GM21447 (cell line): ENCODE results near the gene MYH11.
A peak's percentile ranks its signal among the peaks of the same experiment; 100 is the strongest.

Experiments
- ATAC-seq: cut with Tn5 transposase; IDR thresholded peaks from one replicate; pipeline ENCODE4 v1.9.1; 2021; ENCODE audit not compliant: unreplicated experiment

Gene MYH11

DNA sequence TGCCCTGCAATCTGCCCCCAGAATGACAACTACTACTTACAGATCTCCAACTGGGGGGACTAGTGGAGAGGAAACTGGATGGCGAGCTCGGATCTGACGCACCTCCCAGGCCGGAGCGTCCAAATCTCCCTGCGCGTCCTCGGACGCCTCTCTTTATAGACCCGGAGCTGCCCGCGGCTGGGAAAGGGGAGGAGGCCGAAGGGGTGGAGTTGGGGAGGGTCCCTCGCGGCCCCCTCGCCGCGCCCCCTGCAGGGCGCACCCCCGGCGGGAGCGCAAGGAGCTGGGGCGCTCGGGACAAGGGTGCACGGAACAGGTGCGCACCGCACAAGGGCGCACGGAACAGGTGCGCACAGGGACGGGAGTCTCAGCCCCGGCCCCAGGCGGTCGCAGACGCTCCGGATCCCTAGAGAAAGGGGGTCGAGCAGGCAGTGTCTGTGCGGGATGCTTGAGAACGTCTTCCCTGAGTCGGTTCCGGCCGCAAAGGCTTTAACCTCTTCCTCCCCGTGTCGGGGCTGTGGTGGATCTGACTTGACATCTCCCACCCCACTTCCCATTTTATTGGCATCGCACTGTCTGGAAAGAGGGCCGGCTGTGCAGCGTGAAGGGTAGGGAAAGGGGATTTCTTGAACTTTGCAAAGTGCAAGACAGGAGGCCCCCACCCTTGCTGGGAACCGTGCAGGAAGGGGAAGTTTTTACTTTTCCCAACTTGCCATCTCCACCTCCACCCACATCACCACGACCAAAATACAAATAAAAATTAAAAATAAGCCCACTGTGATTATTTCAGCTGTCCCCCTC is at the start of gene MYH11:
Gene MYH11 (minus strand): TSS at position 128 of the 798 bp plus-strand sequence. CDS start 18,776 bp downstream, outside the sequence.
- ATAC-seq: no peak

DNA sequence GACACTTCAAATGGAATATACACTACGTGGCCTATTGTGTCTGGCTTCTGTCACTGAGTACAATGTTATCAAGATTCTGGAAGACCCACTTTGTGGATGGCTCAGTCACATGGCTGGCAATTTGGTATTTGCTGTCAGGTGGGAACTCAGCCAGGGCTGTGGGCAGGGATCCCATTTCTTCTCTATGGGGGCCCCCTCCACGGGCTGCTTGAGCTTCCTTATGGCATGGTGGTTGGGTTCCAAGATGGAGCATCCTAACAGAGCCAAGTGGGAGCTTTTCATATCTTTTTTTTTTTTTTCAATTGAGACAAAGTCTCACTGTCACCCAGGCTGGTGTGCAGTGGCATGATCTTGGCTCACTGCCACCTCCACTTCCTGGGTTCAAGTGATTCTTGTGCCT is 49.6 kb upstream of the MYH11 start:
- no peak for ATAC-seq

DNA sequence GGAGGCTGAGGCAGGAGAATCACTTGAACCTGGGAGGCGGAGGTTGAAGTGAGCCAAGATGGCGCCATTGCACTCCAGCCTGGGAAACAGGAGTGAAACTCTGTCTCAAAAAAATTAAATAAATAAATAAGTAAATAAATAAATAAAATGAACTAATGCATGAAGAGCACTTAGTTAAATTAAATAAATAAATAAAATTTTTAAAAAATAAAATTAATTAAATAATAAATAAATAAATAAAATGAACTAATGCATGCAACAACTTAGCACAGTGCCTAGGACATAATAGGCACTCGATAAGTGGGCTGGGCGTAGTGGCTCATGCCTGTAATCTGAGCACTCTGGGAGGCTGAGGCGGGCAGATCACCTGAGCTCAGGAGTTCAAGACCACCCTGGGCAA is 47.1 kb upstream of the MYH11 start:
- no peak for ATAC-seq

DNA sequence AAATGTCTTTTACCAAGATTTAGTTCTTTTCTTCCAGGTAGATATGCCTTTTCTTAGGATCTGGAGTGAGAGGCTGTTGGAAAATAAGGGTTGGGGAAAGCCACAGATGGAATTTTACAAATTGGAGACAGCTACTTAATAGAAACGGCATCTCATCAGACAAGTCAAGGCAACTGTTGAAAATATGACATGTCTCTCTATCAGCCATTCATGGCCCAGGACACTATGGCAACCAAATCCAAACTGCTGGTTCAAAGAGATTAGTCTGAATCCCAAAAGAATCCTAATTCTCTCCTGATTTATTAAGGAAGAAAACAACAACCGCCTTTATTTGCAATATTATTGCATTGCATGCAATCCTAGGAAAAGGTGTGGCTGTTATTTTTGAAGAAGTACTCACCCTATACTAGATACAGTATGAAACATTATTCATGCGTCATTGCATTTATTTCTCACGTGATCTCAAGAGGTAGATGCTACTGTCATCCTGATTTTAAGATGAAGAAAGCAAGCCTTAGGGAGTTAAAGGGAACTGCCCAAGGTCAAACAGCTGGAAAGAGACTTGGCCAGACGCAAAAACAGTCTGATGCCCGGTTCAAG is 44.2 kb upstream of the MYH11 start:
- no peak for ATAC-seq

DNA sequence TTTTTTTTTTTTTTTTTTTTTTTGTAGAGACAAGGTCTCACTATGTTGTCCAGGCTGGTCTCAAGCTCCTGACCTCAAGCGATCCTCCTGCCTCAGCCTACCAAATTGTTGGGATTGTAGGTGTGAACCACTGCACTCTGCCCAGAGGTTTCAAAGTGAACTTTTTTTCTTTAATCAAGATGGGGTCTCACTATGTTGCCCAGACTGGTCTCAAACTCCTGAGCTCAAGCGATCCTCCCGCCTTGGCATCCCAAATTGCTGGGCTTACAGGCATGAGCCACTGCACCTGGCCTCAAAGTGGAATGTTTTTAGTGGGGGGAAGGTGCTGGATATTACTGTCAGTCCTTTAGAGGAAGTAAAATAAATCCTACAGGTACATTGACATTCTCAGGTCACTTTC is 43.5 kb upstream of the MYH11 start:
- no peak for ATAC-seq

DNA sequence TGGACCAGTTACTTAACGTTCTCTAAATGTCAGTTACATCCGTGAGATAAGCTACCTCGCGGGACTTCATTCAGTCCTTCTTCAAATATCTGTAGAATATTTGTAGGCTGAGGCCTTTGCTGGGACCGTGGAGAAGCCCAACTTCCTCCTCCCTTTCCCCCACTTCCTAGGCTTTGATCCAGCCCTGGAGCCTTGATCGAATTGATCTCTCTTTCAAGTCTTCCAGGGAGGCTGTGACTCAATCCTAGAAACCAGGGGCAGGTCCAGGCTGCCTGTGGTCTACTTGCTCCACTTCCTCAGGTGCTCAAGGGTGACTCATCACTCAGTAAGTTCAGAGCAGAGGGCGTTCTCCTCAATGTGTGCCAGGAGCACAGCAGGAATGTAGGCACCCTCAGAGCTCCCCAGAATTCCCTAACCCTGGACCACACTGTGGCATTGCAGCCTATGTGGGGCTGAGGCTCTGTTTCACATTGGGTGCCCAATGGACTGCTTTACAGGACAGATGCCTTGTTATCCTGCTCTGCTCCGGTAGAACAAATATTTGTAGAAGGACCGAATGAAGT is 42.8 kb upstream of the MYH11 start:
- ATAC-seq: peak; percentile 66

DNA sequence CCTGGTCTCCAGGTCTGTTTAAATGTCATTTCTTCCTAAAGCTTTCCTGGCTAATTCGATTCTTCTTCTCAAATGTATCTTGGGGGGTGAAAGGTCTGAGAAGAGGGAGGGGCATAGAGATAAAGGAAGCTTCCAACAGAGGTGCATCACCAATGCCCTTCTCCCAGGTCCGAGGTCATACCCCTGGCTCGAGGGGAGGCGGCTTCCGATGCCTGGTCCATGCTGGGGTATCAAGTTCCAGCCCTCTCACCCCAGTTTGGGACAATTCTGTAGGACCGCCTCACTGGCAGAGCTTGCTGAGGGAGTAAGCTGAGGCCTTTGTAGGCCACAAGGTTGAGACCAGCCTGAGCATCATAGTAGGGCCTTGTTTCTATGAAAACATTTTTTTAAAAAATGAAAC is 41.8 kb upstream of the MYH11 start:
- ATAC-seq: no peak

DNA sequence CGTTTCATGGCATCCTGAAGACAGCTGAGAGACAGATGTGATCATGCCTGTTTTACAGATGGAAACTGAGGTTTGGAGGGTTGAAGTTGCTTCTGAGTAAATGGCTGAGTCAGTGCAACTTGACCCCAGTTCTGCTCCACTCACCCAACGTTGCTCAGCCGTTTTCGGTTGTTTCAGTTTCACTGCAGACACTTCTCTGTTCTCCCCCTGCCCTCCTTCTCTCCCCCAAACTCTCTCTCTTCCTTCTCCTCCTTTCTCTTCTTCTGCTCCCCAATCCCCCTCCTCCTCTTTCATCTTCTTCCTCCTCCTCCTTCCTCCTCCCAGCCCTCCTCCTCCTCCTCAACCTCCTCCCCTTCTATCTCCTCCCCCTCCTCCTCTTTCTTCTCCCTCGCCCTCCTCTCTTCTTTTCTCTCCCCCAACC is 41.0 kb upstream of the MYH11 start:
- ATAC-seq: peak; percentile 73

DNA sequence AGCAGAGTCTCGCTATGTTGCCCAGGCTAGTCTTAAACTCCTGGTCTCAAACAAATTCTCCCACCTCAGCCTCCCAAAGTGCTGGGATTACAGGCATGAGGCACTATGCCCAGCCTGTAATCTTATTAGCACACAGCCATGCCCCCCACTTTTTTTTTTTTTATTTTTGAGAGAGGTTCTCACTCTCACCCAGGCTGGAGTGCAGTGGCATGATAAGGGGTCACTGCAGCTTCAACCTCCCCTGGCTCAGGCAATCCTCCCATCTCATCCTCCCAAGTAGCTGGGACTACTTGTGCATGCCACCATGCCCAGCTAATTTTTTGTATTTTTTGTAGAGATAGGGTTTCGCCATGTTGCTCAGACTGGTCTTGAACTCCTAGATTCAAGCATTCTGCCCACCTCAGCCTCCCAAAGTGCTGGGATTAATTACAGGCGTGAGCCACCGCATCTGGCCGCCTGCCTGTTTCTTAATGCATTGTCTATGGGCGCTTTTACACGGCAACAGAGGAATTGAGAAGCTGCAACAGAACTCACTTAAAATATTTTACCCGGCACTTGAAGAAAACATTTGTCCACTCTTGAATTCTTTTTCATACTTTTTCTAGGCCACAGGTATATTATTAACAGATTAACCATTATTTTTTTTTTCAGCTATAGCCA is 40.4 kb upstream of the MYH11 start:
- ATAC-seq: no peak

DNA sequence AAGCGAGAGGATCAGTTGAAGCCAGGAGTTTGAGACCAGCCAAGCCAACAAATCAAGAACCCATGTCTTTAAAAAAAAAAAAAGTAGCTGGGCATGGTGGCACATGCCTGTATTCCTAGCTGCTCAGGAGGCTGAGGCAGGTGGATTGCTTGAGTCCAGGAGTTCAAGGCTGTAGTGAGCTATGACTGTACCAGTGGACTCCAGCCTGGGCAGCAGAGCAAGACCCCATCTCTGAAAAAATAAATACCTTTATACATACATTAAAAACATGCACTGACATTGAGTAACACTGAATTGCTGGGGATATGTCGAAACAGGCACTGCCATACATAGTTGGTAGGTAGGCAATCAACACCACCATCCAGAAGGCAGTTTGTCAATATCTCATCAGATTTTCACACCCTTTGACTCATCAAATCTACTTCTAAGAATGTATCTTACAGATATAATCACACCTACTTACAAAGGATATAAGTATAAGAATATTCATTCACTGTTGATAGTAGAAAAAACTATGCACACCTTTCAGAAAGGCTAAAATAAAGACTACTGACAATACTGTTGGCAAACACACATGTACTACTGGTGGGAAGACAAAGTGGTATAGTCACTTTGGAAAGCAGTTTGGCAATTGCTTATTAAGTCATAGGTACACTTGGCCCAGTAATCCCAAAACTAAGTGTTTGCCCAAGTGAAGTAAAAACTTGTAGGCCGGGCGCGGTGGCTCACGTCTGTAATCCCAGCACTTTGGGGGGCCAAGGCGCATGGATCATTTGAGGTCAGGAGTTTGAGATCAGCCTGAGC is 37.9 kb upstream of the MYH11 start:
- no peak for ATAC-seq

DNA sequence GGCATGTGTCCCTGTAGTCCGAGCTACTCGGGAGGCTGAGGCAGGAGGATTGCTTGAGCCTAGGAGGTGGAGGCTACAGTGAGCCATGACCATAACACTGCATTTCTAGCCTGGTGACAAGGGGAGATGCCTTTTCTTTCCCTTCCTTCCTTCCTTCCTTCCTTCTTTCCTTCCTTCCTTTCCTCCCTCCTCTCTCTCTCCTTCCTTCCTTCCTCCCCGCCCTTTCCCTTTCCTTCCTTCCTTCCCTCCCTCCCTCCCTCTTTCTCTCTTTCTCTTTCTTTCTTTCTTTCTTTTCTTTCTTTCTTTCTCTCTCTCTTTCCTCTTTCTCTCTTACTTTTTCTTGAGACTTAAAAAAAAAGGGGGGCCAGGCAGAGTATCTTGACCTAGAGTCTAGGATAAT is 34.7 kb upstream of the MYH11 start:
- ATAC-seq: no peak

DNA sequence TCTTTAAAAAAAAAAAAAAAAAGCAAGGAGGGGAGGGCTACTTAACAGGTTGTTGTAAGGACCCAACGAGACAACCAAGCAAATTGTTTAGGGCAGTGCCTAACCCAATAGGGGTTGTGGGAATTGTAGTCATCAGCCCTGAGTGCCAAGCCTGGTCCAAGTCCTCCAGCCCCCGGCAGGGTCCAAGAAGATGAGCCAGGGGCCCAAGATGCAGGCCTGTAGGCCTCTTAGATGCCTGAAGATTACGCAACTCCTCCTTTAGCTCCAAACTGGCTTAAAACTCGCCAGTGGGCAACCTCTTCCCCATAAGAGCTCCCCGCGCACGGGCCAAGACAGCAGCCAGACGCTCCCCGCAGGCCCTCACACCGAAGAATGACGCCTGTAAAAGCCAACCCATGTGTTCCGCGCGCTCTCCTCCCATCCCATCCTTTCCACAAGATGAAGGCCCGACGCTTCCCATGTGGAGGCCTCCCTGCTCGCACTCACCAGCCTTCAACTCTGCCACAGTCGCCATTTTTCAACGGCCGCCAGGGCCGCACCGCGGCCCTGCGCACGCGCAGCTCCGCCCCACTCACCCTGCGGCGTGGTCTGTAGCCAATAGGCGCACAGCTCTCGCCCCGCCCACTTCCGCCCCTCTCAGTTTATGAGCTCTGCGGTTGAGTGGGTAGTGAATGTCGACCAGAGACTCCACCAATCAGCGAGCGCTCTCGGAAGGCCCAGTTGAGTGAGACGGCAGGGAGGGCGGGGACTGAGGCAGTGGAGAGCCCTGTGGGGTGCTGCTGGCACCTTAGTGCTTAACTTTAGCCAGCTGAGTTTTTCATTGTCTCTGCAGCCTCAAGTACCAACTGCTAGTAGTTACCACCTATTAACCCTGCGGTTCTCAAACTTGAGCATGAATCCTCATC is 31.5 kb upstream of the MYH11 start, which contains the start of gene CEP20:
Gene CEP20 (minus strand): TSS at position 532 of the 905 bp plus-strand sequence. CDS start 18 bp downstream, at position 514.
- peak; percentile 98 for ATAC-seq

DNA sequence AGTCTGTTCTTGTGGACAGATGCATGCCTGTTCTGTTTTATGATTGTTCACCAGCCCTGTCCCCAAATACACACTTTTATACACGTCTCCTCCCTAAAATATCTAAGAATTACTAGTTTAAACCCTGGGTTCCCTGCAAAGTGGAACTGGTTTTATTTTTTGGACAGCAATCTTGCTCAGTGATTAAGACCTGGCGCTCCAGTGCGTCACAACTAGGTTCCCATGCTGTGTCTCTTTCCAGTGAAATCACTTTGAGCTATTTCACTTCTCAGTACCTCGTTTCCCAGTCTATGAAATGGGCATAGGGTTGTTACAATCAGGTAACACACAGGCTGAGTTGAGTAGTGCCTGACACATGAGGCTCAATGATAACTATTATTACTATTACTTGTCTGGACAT is 30.5 kb upstream of the MYH11 start:
- no peak for ATAC-seq

DNA sequence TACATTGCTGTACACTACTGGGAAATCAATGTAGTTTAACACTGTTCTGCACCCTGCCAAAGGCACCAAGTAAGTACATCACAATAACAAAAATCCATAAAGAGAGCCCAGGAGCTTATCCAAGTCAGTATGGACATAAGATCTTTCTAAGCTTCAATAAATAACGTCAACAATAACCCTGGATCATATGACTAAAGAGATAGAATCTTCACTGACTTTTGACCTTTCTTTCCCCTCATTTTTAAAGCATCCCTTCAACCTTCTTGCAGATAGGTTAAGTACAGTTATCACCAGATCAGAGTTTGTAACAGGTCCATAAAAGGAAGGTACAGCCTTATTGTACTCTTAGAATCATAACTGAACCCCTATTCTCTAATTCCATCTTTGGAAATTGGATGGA is 29.2 kb upstream of the MYH11 start:
- ATAC-seq: no peak

DNA sequence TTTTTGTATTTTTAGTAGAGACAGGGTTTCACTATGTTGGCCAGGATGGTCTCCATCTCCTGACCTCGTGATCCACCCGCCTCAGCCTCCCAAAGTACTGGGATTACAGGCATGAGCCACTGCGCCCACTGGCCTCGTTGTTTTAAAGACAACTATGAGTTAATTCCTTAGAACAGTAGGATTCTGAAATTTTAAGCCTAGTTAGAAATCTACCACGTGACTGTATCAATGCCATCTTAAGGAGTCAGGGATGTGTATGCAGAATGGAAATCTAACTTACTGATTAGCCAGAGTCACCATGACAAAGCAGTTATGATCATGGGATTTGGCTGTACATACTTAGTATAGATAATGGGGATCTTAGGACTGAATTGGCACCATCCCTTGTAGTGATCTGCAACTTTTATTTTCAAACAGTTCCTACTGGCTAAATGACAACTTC is 28.8 kb upstream of the MYH11 start:
- no peak for ATAC-seq

DNA sequence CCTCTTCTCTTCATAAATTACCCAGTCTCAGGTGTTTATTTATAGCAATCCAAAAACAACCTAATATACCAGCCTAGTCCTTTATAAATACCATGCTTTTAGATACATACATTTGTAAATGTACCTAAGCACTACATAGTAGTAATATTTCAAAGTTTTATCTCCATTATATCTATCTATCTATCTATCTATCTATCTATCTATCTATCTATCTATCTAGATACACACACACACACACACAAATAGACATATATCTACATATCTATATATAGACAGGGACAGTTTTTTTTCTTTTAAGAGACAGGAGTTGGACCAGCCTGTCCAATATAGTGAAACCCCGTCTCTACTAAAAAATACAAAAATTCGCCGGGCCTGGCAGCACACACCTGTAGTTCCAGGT is 25.7 kb upstream of the MYH11 start:
- no peak for ATAC-seq

DNA sequence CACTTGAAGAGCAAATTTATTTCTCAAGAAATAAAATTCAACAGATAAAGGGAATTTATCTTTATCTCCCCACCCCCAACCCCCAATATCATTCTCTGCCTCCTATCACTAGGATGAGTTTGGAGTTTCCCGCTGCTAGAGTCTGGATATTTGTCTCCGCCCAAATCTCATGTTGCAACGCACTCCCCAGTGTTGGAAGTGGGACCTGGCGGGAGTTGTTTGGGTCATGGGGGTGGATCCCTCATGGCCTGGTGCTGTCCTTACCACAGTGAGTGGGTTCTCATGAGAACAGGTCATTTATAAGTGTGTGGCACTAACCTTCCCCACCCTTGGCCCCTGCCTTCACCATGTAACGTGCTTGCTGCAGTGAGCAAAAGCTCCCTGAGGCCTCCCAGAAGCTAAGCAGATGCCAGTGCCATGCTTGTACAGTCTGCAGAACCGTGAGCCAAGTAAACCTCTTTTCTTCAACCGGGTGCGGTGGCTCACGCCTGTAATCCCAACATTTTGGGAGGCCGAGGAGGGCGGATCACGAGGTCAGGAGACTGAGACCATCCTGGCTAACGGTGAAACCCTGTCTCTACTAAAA is 25.1 kb upstream of the MYH11 start:
- ATAC-seq: no peak

DNA sequence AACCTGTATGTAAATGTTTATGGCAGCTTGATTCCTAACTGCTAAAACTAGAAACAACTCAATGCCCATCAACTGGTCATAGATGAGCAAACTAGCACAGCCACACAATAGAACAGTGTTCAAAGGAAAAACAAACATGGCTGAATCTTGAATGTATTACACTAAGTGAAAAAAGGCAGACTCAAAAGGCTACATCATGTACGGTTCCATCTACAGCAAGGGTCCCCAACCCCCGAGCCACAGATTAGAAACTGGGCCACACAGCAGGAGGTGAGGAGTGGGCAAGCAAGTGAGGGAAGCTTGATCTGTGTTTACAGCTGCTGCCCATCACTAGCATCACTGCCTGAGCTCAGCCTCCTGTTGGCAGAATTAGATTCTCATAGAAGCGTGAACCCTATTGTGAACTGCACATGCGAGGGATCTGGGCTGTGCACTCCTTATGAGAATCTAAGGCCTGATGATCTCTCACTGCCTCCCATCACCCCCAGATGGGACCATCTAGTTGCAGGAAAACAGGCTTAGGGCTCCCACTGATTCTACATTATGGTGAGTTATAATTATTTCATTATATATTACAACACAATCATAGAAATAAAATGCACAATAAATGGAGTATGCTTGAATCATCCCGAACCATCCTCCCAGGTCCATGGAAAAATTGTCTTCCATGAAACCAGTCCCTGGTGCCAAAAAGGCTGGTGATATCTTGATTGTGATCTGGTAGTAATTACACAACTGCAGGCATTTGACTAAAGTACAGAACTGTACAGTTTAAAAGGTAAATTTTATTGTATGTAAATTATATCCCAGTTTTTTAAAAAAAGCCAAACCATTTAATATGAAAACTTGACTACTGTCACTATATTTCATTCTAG is 23.8 kb upstream of the MYH11 start:
- no peak for ATAC-seq
